8988T (cell line): ENCODE measurements around the gene FBXO8.

Experiments
- DNase-seq: peaks from one replicate; pipeline ENCODE4 v3.0.0; 2011

Gene FBXO8

DNA sequence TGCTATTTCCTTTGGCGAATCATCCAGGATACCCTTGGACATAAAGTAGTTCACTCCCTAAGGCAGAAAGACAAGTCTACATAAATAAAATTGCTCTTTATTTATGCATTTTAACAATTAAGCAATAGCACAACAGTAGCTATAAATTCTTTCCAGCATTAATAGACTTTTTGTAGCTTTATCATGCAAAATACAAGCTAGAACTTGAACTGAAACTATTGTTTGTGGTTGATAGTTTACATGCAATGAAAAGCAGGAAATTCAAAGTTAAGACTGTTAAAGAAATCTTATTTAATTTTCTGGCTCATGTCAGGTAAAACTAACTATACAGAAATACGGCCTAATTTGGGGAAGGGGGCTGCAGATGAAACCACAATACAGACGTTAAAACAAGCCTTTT is 42.3 kb downstream of the FBXO8 start:
- no peak for DNase-seq

GRCh38 chr4:174236359-174236758 is 47.1 kb downstream of the FBXO8 start:
- DNase-seq = no peak

DNA sequence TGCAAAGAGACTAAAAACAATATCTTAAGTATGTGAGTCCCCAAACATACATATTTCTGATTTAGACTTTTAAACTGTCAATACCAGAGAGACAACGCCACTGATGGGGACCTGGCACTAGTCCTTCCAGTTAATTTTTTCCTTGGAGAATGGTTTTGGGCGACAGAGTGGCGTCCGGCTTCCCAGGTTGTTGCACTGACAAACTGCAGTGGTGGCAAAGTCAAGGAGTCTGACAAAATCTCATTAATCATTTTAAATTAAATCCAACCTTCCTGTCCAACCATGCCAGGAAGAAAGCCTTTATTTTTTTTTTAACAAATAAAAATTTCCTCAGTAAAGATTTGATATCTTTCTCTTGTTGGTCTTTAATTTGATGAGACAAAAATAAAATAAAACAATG is 52.8 kb downstream of the FBXO8 start:
- no peak for DNase-seq

DNA sequence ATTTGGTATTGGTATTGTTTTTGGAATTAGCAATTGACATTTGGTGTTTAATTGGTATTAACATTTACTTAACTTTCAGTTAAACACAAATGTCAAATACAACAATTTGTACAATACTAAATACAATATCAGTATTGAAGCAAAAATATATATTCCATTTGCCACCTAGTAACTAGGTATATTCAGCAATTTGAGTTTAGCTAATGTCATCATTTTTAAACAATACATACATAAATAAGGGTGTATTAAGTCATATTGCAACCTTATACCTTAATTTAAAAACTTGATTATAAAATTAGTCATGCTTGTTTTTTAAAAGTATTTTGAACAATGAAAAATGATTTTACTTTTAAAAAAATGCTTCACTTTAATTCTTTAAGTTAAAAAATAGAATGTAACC is 53.3 kb downstream of the FBXO8 start:
- no peak for DNase-seq

- no peak for DNase-seq
Observed at GRCh38 chr4:174228988-174229387, 54.5 kb downstream of the FBXO8 start.

- DNase-seq = no peak
Observed at GRCh38 chr4:174225349-174226049, 58.0 kb downstream of the FBXO8 start.

- DNase-seq = no peak
Observed at GRCh38 chr4:174224550-174224949, 58.9 kb downstream of the FBXO8 start.

GRCh38 chr4:174222266-174222872 is 61.1 kb downstream of the FBXO8 start:
- no peak for DNase-seq

GRCh38 chr4:174218127-174218790 is 65.2 kb downstream of the FBXO8 start:
- DNase-seq = no peak

GRCh38 chr4:174217273-174218126 is 66.0 kb downstream of the FBXO8 start:
- DNase-seq = no peak

- no peak for DNase-seq
Observed at GRCh38 chr4:174216799-174217272, 66.6 kb downstream of the FBXO8 start.

DNA sequence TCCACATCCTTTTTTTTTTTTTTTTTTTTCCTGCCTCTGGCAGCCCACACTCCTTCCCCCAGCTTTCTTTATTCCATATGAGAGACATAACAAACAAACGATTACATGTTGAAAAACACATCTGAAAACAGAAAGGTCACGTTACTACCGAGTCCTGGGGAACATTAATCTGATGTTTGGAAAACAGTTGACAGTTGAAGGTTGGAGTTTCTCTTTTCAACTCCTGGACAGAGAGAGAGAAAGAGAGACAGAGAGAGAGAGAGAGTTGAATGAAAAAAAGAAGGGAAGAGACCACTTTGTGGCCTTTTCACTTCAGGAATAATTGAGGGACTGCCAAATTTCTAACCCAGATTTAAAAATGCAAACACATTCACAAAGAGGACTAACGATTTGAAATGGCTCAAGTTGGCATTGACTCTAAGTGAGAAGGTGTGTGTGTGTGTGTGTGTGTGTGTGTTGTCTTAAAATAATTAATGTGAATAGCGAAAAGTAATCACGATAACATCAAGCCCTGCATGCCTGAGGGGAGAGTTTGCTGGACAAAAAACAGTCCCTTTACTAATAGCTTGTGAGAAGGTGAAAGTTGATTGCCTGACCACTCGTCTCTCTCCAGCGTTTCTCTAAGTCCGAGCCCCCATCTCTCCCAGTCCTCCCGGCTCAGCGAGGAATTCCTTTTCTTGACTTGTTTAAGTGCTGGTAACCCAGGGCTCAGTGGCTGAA is 67.3 kb downstream of the FBXO8 start:
- DNase-seq = no peak

GRCh38 chr4:174215057-174215456 is 68.4 kb downstream of the FBXO8 start:
- DNase-seq = no peak

DNA sequence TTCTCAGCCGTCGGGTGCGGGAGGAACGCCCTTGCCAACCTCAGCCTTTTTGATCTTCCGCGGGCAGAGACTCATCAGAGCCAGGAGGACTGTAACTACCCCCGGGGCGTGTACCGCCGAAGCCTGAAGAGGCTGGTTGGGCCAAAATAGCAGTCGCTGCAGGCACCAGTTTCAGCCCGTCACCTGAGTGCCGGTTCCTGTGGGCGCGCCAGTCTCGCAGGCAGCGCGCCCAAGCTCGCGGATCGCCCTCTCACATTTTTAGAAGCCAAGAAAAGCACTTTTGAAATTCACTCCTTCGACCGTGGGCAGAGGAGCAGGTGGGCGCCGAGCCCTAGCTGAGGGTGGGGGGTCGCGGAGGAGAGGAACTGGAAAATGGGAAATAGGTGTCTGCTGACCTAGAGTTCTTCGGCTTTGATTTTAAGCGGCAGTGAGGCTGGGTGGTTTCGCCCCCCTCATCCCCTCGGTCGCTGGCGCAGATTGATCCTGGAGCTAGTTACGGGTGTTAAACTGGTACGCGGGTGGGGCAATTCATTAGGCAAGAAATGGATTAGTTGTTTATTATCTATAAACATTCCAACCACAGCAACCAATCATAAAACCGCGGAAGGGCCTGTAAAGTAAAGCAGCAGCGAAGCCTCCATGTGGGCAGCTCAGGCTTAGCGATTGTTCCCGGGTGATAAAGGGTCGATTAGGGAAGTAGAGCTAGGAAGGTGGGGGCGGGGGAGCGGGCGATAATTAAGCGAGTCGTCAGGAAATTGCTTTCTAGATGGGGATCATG is 69.2 kb downstream of the FBXO8 start:
- DNase-seq = no peak

DNA sequence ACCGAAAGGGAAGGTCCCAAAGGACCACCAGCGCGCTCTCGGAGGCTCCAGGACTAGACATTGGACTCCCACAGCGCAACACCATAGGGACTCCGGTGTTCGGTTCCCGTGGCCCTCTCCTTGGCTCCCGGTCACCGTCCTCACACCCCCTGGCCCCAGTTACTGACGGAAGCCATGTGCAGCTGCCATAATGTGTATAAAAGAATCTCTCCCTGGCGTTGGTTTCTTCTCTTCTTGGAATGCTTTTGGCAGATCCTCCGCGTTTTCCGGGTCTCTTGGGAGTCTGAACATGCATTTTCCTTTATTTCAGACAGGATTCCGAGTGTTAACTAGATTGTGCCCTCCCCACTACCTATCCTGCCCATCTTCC is 69.8 kb downstream of the FBXO8 start:
- DNase-seq = no peak

- DNase-seq = no peak
Observed at GRCh38 chr4:174212061-174212460, 71.4 kb downstream of the FBXO8 start.

DNA sequence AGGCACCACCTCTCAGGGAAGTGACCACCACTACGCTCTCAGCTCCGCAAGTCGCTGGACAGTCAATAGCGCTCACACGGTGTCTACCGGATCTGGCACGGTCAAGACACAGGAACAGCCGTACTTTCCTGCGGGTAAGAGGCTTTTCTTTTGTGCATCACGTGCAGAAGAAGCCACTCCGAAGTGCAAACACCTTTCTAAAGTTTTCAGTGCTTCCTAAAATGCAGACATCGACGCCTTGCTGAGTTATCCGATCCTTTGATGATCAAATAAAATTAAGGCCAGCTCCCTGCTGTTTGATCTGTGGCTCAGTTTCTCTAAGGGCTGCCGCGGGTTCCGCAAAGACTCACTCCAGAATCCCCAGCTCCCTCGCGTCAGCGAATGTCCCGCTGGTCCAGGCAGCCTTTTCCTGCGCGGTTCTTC is 71.8 kb downstream of the FBXO8 start:
- no peak for DNase-seq

- no peak for DNase-seq
Observed at GRCh38 chr4:174210952-174211490, 72.4 kb downstream of the FBXO8 start.

DNA sequence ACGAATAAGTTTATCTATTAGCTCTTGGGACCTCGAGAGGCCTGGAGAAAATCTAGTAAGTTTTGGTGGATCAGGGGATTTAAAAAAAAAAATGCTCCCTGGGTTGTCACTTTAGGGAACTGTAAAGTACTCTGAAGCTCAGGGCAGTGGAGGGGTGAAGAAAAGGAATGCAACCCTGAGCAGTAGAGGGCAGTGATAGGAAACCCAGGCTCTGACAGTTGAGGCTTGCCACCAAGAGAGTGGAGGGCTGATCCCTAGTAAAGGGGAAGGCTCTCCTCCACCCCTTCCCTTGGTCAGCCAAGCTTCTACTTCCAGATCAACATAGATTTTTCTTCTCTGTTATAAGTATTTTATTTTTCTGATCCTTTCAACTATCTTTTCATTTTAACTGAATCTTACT is 73.1 kb downstream of the FBXO8 start:
- no peak for DNase-seq

DNA sequence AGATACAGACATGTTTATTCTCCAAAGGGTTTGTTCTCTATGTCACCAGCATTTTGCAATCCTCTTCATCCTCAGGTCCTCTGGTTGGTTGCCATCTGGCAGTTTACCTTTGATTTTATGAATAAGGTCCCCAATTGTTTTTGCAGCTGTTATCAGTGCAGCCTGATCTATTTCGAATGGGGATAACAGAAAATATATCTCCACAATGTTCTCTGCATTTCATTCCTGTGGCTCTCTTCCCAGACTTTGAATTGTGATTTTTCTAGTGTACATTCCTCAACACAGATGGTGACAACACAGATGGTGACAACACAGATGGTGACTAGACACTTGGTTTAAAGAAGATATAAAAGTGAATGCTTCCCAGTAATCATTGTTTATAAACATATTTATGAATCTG is 74.1 kb downstream of the FBXO8 start:
- no peak for DNase-seq

DNA sequence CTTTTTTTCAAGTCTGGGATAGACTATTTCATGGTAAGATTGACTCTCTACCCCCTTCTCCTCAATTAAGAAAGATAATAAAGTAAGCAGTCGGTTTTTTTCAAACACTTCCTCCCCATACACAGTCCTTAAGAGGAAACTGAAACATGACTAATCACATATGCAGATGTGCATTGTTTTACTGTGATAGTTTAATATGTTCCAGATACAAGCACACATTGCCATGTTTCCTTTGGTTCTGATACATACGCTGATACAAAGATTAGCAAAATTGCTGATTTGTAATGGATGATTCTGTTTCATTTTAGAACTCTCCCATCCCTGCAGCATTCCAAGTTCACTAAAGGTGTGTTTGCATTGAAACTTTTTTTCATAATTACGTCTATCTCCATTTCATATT is 76.1 kb downstream of the FBXO8 start:
- DNase-seq = no peak
